ENCODE data around the gene MT1M.

- TF ChIP-seq POLR2AphosphoS5 (IDR thresholded peaks at IDR 0.05; ENCODE audit: borderline replicate concordance, low read depth, low read length) (no peak), EZH2 (IDR thresholded peaks at IDR 0.05) (no peak), FOXP2 (optimal IDR thresholded peaks at IDR 0.05; ENCODE audit: control extremely low read depth, extremely low read length, insufficient read depth) (no peak)
These were observed 6.6 kb downstream of the MT1M start for GRCh38 chr16:56639045-56639444.
